H9 (cell line): Measurements from ENCODE around the gene RAI14. TPM values are rescaled to one million over a fixed set of nuclear protein-coding genes. Genes with fewer than 3 reads are reported as not detected.
"Not testable (repeated sequence)": the region's sequence is repeated elsewhere in the genome, so short reads cannot be mapped to it uniquely, and the experiment has no call there.

Experiments used
- DNase-seq: peaks from one replicate; pipeline ENCODE4 v3.0.0-alpha.2; 2017
- H2AFZ ChIP-seq: one replicate; pipeline ENCODE4 v1.6.1; 2013; ENCODE audit warnings: mild to moderate bottlenecking, low read length, control low read depth, moderate library complexity
- H2AK5ac ChIP-seq: 2 replicates; pipeline ENCODE4 v1.6.1; 2013; ENCODE audit warnings: low read length, control low read depth, mixed read lengths; ENCODE audit not compliant: insufficient read length
- H2BK120ac ChIP-seq: one replicate; pipeline ENCODE4 v1.6.1; 2013; ENCODE audit warnings: low read depth, mild to moderate bottlenecking, low read length, control low read depth, inconsistent platforms; ENCODE audit not compliant: poor library complexity, severe bottlenecking
- H2BK12ac ChIP-seq: 2 replicates; pipeline ENCODE4 v1.6.1; 2013; ENCODE audit warnings: low read length, control low read depth, mixed read lengths, low read depth; ENCODE audit not compliant: insufficient read length
- H2BK15ac ChIP-seq: 2 replicates; pipeline ENCODE4 v1.6.1; 2013; ENCODE audit warnings: low read depth, low read length, control low read depth
- H2BK20ac ChIP-seq: one replicate; pipeline ENCODE4 v1.6.1; 2013; ENCODE audit warnings: low read depth, mild to moderate bottlenecking, low read length, control low read depth, inconsistent platforms; ENCODE audit not compliant: poor library complexity, severe bottlenecking
- H2BK5ac ChIP-seq: 2 replicates; pipeline ENCODE4 v1.6.1; 2013; ENCODE audit warnings: low read length, control low read depth, mixed read lengths; ENCODE audit not compliant: insufficient read length
- H3K14ac ChIP-seq: 2 replicates; pipeline ENCODE4 v1.6.1; 2013; ENCODE audit warnings: low read length, control low read depth; ENCODE audit not compliant: insufficient read depth
- H3K18ac ChIP-seq: 2 replicates; pipeline ENCODE4 v1.6.1; 2013; ENCODE audit warnings: low read depth, mild to moderate bottlenecking, mixed read lengths, low read length, control low read depth; ENCODE audit not compliant: insufficient read length
- H3K23ac ChIP-seq: 2 replicates; pipeline ENCODE4 v1.6.1; 2013; ENCODE audit warnings: low read length, control low read depth, mixed read lengths, low read depth; ENCODE audit not compliant: insufficient read length
- H3K23me2 ChIP-seq: 2 replicates; pipeline ENCODE4 v1.6.1; 2013; ENCODE audit warnings: low read depth, mild to moderate bottlenecking, mixed read lengths, low read length, control low read depth; ENCODE audit not compliant: insufficient read length, poor library complexity, severe bottlenecking
- H3K27ac ChIP-seq: 2 replicates; pipeline ENCODE4 v1.5.1; 2013; ENCODE audit warnings: low read length, control low read depth, mixed read lengths, low read depth; ENCODE audit not compliant: insufficient read length
- H3K27me3 ChIP-seq: 2 replicates; pipeline ENCODE4 v1.6.1; 2013; ENCODE audit warnings: low read length, control low read depth, inconsistent platforms; ENCODE audit not compliant: insufficient read depth
- H3K4ac ChIP-seq: 2 replicates; pipeline ENCODE4 v1.6.1; 2013; ENCODE audit warnings: low read depth, mild to moderate bottlenecking, control low read depth, inconsistent platforms, low read length, moderate library complexity
- H3K4me1 ChIP-seq: 2 replicates; pipeline ENCODE4 v1.6.1; 2013; ENCODE audit warnings: low read length, control low read depth, inconsistent platforms; ENCODE audit not compliant: insufficient read depth
- H3K4me2 ChIP-seq: 2 replicates; pipeline ENCODE4 v1.6.1; 2013; ENCODE audit warnings: low read length, control low read depth, mixed read lengths; ENCODE audit not compliant: insufficient read length, insufficient read depth
- H3K56ac ChIP-seq: 2 replicates; pipeline ENCODE4 v1.6.1; 2013; ENCODE audit warnings: low read depth, mild to moderate bottlenecking, mixed read lengths, low read length, control low read depth; ENCODE audit not compliant: insufficient read length
- H3K79me1 ChIP-seq: 2 replicates; pipeline ENCODE4 v1.6.1; 2013; ENCODE audit warnings: low read depth, mild to moderate bottlenecking, moderate library complexity, low read length, control low read depth, inconsistent platforms; ENCODE audit not compliant: insufficient read depth, poor library complexity, severe bottlenecking
- H3K79me2 ChIP-seq: 2 replicates; pipeline ENCODE4 v1.6.1; 2013; ENCODE audit warnings: low read length, control low read depth, inconsistent platforms; ENCODE audit not compliant: insufficient read depth
- H3K9ac ChIP-seq: 2 replicates; pipeline ENCODE4 v1.6.1; 2013; ENCODE audit warnings: low read length, control low read depth, mixed read lengths; ENCODE audit not compliant: insufficient read length; ENCODE audit errors: extremely low read depth
- H3K9me3 ChIP-seq: one replicate; pipeline ENCODE4 v1.6.1; 2013; ENCODE audit warnings: low read depth, low read length, inconsistent platforms; ENCODE audit not compliant: control insufficient read depth
- H3T11ph ChIP-seq: one replicate; pipeline ENCODE4 v1.6.1; 2013; ENCODE audit warnings: mild to moderate bottlenecking, low read length, control low read depth, inconsistent platforms
- H4K20me1 ChIP-seq: one replicate; pipeline ENCODE4 v1.6.1; 2013; ENCODE audit not compliant: control insufficient read depth, insufficient read length, insufficient read depth
- H4K5ac ChIP-seq: 2 replicates; pipeline ENCODE4 v1.6.1; 2013; ENCODE audit warnings: low read depth, mild to moderate bottlenecking, mixed read lengths, low read length, control low read depth; ENCODE audit not compliant: insufficient read length
- H4K8ac ChIP-seq: replicated peaks from 2 replicates; pipeline ENCODE4 v1.6.1; 2013; ENCODE audit warnings: low read length, control low read depth, mixed read lengths, low read depth; ENCODE audit not compliant: insufficient read length
- H4K91ac ChIP-seq: 2 replicates; pipeline ENCODE4 v1.6.1; 2013; ENCODE audit warnings: low read depth, mild to moderate bottlenecking, moderate library complexity, mixed read lengths, low read length, control low read depth; ENCODE audit not compliant: insufficient read length
- H3K27ac Mint-ChIP-seq, 3 experiments: 2 replicates in 2 of 3; 3 replicates in 1 of 3; pipeline ENCODE4 v1.8.0; 2020 to 2021; ENCODE audit warnings: mixed read lengths in 3 of 3, mild to moderate bottlenecking in 1 of 3, moderate library complexity in 1 of 3
- H3K27me3 Mint-ChIP-seq: 2 replicates; pipeline ENCODE4 v1.8.0; 2021; ENCODE audit warnings: low read depth, mild to moderate bottlenecking, moderate library complexity, mixed read lengths
- H3K36me3 Mint-ChIP-seq, 3 experiments: 2 replicates in 2 of 3; 3 replicates in 1 of 3; pipeline ENCODE4 v1.8.0; 2020 to 2021; ENCODE audit warnings: low read depth in 3 of 3, mixed read lengths in 3 of 3; ENCODE audit not compliant: insufficient read depth in 1 of 3
- H3K4me1 Mint-ChIP-seq, 2 experiments: 2 replicates each; pipeline ENCODE4 v1.8.0; 2020; ENCODE audit warnings: mixed read lengths in 2 of 2
- H3K4me3 Mint-ChIP-seq, 2 experiments: 2 replicates in 1 of 2; 3 replicates in 1 of 2; pipeline ENCODE4 v1.8.0; 2020 to 2021; ENCODE audit warnings: mild to moderate bottlenecking in 2 of 2, mixed read lengths in 2 of 2, moderate library complexity in 1 of 2
- H3K9me3 Mint-ChIP-seq, 2 experiments: 2 replicates in 1 of 2; 3 replicates in 1 of 2; pipeline ENCODE4 v1.8.0; 2020; ENCODE audit warnings: mild to moderate bottlenecking in 2 of 2, mixed read lengths in 2 of 2, moderate library complexity in 1 of 2
- CTCF ChIP-seq: fragments of 200-600 bp; sonication (generic); conservative IDR thresholded peaks from 3 replicates; pipeline ENCODE4 v1.8.0; 2021; ENCODE audit warnings: antibody characterized with exemption, mild to moderate bottlenecking
- WGBS: extraction: QIAGEN DNeasy Blood & Tissue Kit; methylation state at CpG from one replicate; pipeline ENCODE4 v1.1.7; 2013; ENCODE audit warnings: missing lambda C conversion rate, low lambda C conversion rate, mixed read lengths; ENCODE audit not compliant: insufficient read length; ENCODE audit errors: extremely low coverage; 5-methylcytosine and 5-hydroxymethylcytosine counted together
- total RNA-seq: library from RNA; stranded (reverse); gene quantifications from 2 replicates; pipeline ENCODE4 v1.2.1, GENCODE V29; 2021

RAI14 gene
- total RNA-seq, 1 experiment from 2014 or later: 127 TPM

DNA sequence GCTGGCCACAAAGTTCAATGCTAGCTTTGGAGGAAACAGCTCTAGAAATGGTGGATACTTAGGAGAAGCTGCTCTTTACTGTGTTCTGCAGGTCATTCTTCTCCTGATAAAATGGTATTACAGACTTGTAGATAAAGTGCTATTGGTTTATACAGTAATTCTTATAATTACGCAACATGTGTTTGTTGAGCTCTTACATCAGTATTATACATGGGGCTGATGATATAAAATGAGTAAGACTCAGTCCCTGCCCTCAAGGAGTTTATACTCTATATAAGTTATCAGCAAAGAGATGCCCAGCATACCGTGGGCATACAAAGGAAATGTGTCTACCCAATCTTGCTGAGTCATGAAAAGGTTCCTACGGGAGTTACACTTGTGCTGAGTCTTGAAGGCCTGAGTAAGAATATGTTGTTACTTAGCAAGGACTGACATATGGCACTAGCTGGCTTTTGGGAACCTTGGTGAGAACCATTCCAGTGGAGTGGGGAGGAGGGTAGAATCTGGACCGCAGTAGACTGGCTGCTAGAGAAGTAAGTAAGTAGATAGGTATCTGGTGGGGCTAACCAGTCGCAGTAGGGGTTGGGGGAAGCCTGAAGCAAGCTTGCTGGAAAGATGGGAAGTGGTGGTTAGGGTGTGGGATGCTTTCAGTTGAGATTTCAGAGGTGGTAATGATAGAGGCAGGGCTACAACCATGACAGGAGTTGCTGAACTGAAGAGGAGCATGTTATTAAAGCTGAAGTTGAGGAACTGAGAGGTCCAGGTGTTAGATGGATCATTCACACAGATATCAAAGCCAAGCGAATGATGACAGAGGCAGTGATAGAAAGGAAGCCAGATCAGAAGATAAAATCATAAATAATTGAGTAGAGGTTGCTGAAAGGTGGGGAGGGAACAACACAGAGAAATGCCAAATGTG is 171.7 kb downstream of the RAI14 start:
- H3K23me2 ChIP-seq: no peaks in the 10 kb centered on the region
- H2AFZ ChIP-seq: no peak overlapping the region
- H3K4ac ChIP-seq: no peak overlapping the region
- H3T11ph ChIP-seq: no peak overlapping the region
- H3K56ac ChIP-seq: no peak overlapping the region
- no peaks in the 10 kb centered on the region for H3K9me3 ChIP-seq
- H3K79me2 ChIP-seq: no peaks in the 10 kb centered on the region
- H2AK5ac ChIP-seq: no peak overlapping the region
- no peak overlapping the region for H3K4me3 Mint-ChIP-seq
- H4K5ac ChIP-seq: no peak overlapping the region
- no peak for DNase-seq
- no peaks in the 10 kb centered on the region for H3K27me3 ChIP-seq
- no peak overlapping the region for H4K91ac ChIP-seq
- peak overlapping the region in 2 of 3 experiments; percentile 20 to 42; a peak in 3 of 7 replicates for H3K27ac Mint-ChIP-seq
- H3K4me1 ChIP-seq: no peaks in the 10 kb centered on the region
- no peak overlapping the region for H3K4me2 ChIP-seq
- no peak for TF ChIP-seq CTCF
- H3K36me3 Mint-ChIP-seq: peaks cover 68 to 93% (median 77%) of the 10 kb centered on the region in 3 experiments
- peaks cover 0 to 5% of the 10 kb centered on the region in 2 experiments; a peak in 1 of 4 replicates for H3K4me1 Mint-ChIP-seq
- H2BK120ac ChIP-seq: no peak overlapping the region
- H2BK12ac ChIP-seq: no peak overlapping the region
- H4K20me1 ChIP-seq: no peaks in the 10 kb centered on the region
- H3K9me3 Mint-ChIP-seq: no peaks in the 10 kb centered on the region
- H3K79me1 ChIP-seq: no peaks in the 10 kb centered on the region
- H3K9ac ChIP-seq: no peak overlapping the region
- no peak overlapping the region for H2BK20ac ChIP-seq
- H3K14ac ChIP-seq: no peak overlapping the region
- H3K27ac ChIP-seq: no peak overlapping the region
- no peak overlapping the region for H4K8ac ChIP-seq
- no CpG with 5 or more reads among the region's 6 CpGs for WGBS
- no peak overlapping the region for H3K18ac ChIP-seq
- H3K23ac ChIP-seq: no peak overlapping the region
- no peak overlapping the region for H2BK15ac ChIP-seq
- no peaks in the 10 kb centered on the region for H3K27me3 Mint-ChIP-seq
- H2BK5ac ChIP-seq: no peak overlapping the region

DNA sequence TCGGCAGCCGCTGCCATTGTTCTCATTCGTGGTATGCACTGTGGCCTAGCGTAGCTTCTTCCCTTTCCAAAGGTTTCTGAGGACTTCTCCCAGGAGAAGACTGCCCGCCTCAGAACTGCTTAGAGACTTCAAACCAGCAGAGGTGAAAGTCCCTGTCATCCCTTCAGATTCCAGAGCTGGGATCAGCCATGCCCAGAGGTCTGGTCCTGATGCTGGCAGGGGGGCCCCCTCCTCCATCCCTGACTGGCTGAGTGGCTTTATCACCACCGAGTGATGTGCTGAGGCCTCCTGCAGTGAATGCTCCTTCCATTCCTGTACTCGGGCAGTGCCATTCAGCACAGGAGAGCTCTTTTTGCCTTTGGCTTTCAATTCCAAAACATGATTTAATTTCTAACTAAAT is 174.7 kb downstream of the RAI14 start:
- H3K79me2 ChIP-seq, H2BK12ac ChIP-seq, H3K27me3 ChIP-seq, H2BK5ac ChIP-seq, H3K4me3 Mint-ChIP-seq, H3K18ac ChIP-seq, H2AK5ac ChIP-seq, H3K4ac ChIP-seq, H3K27ac Mint-ChIP-seq, H2BK120ac ChIP-seq, H3K23ac ChIP-seq, H2AFZ ChIP-seq, H3K27ac ChIP-seq, H3K4me2 ChIP-seq, DNase-seq, H3K9me3 Mint-ChIP-seq, H3K9ac ChIP-seq, H4K91ac ChIP-seq, H2BK15ac ChIP-seq, H4K5ac ChIP-seq, H3K14ac ChIP-seq, H3K23me2 ChIP-seq, H3K27me3 Mint-ChIP-seq, H4K8ac ChIP-seq, H3K56ac ChIP-seq, H3K9me3 ChIP-seq, H3K79me1 ChIP-seq, H3K4me1 ChIP-seq, H3T11ph ChIP-seq, H2BK20ac ChIP-seq, H4K20me1 ChIP-seq: not testable (repeated sequence)
- Mint-ChIP-seq H3K4me1 (peaks cover 13 to 15% of the 10 kb centered on the region in 2 experiments), H3K36me3 (peaks cover 53 to 81% (median 72%) of the 10 kb centered on the region in 3 experiments)
- no CpG with 5 or more reads among the region's 7 CpGs for WGBS
